ENCODE measurements around the gene CEACAM18.

- no peak for TF ChIP-seq CTCF (IDR thresholded peaks at IDR 0.05; ENCODE audit: low read length)
- no peak for TF ChIP-seq EZH2 (IDR thresholded peaks at IDR 0.05; ENCODE audit: borderline replicate concordance, low read length)
Observed at GRCh38 chr19:51466723-51467122, 11.6 kb upstream of the CEACAM18 start.
